Adipocyte (in vitro differentiated cells): ENCODE measurements around the gene KRT78.
A peak's percentile ranks its signal among the peaks of the same experiment; 100 is the strongest.

Experiments
- DNase-seq: peaks from one replicate; pipeline ENCODE4 v3.0.0-alpha.2; 2015; ENCODE audit warnings: low read depth
- H3K27me3 ChIP-seq: replicated peaks from 2 replicates; pipeline ENCODE4 v1.7.0; 2013; ENCODE audit warnings: mild to moderate bottlenecking, low read length, moderate library complexity; ENCODE audit not compliant: control insufficient read depth, insufficient read depth
- H3K36me3 ChIP-seq: 2 replicates; pipeline ENCODE4 v1.7.0; 2013; ENCODE audit warnings: low read length, mild to moderate bottlenecking, moderate library complexity; ENCODE audit not compliant: control insufficient read depth, insufficient read depth, severe bottlenecking
- H3K4me1 ChIP-seq: 2 replicates; pipeline ENCODE4 v1.7.0; 2013; ENCODE audit warnings: mild to moderate bottlenecking, low read length, moderate library complexity; ENCODE audit not compliant: control insufficient read depth, insufficient read depth
- H3K4me3 ChIP-seq: 2 replicates; pipeline ENCODE4 v1.7.0; 2013; ENCODE audit warnings: mild to moderate bottlenecking, low read length, moderate library complexity
- H3K9ac ChIP-seq: 2 replicates; pipeline ENCODE4 v1.7.0; 2013; ENCODE audit warnings: mild to moderate bottlenecking, low read length, moderate library complexity
- H3K9me3 ChIP-seq: 2 replicates; pipeline ENCODE4 v1.7.0; 2013; ENCODE audit warnings: mild to moderate bottlenecking, low read length, moderate library complexity; ENCODE audit not compliant: control insufficient read depth

Gene KRT78

GRCh38 chr12:52836042-52836466 is 12.7 kb downstream of the KRT78 start:
- peaks cover 38% of the 10 kb centered on the region for H3K4me1 ChIP-seq
- no peaks in the 10 kb centered on the region for H3K9me3 ChIP-seq
- H3K9ac ChIP-seq: no peak overlapping the region
- H3K36me3 ChIP-seq: no peaks in the 10 kb centered on the region
- DNase-seq: peak; percentile 42
- peaks cover 26% of the 10 kb centered on the region for H3K27me3 ChIP-seq
- no peak overlapping the region for H3K4me3 ChIP-seq

DNA sequence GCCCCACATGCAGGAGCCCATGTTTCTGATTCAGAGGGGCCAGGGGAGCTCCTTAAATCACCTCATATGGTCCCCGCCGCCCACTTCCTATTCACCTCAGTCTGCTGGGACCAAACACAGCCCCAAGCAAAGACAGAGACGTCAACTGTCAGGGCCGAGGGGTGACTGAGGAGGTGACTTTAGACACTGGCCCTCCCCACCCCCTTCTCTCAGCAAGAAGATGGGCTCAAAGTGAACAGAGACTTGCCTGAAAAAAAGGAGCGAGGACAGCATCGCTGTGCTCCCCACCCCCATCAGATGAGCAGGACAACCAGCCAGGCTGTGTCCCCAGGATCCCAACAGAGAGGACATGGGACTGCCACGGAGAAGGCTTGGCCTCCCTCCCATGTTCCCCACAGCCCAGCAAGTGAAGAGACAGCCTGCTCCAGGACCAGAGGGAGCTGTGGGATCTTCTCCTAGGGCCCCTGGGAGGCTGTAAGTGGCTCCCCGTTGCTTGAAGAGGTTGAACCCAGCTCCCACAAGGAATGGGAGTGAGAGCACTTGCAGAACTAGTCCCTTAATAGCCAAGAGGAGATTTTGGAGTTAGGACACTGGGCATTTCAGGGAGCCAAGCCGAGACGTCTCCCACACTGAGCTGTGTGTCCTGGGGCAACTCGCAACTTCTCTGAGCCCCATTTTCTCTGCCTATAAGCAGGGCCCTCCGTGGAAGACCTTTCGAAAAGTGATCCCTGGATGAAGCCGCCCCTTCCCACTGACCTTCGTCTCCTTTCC is 13.3 kb downstream of the KRT78 start:
- no peaks in the 10 kb centered on the region for H3K9me3 ChIP-seq
- no peaks in the 10 kb centered on the region for H3K36me3 ChIP-seq
- H3K4me3 ChIP-seq: no peak overlapping the region
- peaks cover 41% of the 10 kb centered on the region for H3K4me1 ChIP-seq
- no peak for DNase-seq
- H3K27me3 ChIP-seq: peaks cover 22% of the 10 kb centered on the region
- H3K9ac ChIP-seq: no peak overlapping the region

GRCh38 chr12:52834727-52835001 is 14.1 kb downstream of the KRT78 start:
- no peaks in the 10 kb centered on the region for H3K9me3 ChIP-seq
- H3K9ac ChIP-seq: no peak overlapping the region
- no peak overlapping the region for H3K4me3 ChIP-seq
- DNase-seq: no peak
- peaks cover 47% of the 10 kb centered on the region for H3K4me1 ChIP-seq
- no peaks in the 10 kb centered on the region for H3K36me3 ChIP-seq
- H3K27me3 ChIP-seq: peaks cover 16% of the 10 kb centered on the region

GRCh38 chr12:52833922-52834726 is 14.7 kb downstream of the KRT78 start, which contains the start of gene KRT79:
TSS of gene KRT79 (minus strand) at chr12:52834311. CDS start at chr12:52834260, 51 bp downstream.
- peaks cover 11% of the 10 kb centered on the region for H3K27me3 ChIP-seq
- H3K36me3 ChIP-seq: no peaks in the 10 kb centered on the region
- DNase-seq: no peak
- H3K9ac ChIP-seq: no peak within 1 kb of the TSS
- H3K4me1 ChIP-seq: peaks cover 49% of the 10 kb centered on the region
- no peak within 1 kb of the TSS for H3K4me3 ChIP-seq
- H3K9me3 ChIP-seq: no peaks in the 10 kb centered on the region

- Histone ChIP-seq H3K27me3 (peaks cover 2% of the 10 kb centered on the region), H3K9ac (no peak overlapping the region), H3K4me1 (peaks cover 58% of the 10 kb centered on the region), H3K4me3 (no peak overlapping the region), H3K9me3 (no peaks in the 10 kb centered on the region), H3K36me3 (no peaks in the 10 kb centered on the region)
- DNase-seq: no peak
Measured at GRCh38 chr12:52832985-52833905, 15.5 kb downstream of the KRT78 start.

DNA sequence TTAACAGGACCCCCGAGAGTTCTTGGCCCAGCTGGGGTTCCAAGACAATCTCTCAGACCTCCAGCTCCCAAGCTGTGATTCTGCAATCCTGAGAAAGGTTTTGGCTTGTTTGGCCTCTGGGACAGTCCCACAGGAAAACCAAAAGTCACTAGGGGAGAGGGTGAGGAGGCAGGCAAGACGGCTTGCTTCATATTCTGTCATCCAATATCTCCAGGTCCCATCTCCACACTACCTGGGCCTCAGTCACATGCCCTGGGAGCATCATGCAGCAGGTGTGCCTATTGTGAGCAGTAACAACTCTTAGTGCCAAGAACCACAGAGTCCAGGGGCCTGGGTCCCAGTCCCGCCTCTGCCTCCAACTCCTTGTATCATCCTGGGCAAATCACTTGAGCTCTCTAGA is 16.3 kb downstream of the KRT78 start:
- H3K4me3 ChIP-seq: no peak overlapping the region
- no peaks in the 10 kb centered on the region for H3K9me3 ChIP-seq
- H3K27me3 ChIP-seq: no peaks in the 10 kb centered on the region
- no peak for DNase-seq
- peak overlapping the region; percentile 1 for H3K9ac ChIP-seq
- H3K4me1 ChIP-seq: peaks cover 61% of the 10 kb centered on the region
- H3K36me3 ChIP-seq: no peaks in the 10 kb centered on the region

- no peaks in the 10 kb centered on the region for H3K36me3 ChIP-seq
- no peak overlapping the region for H3K9ac ChIP-seq
- DNase-seq: no peak
- H3K9me3 ChIP-seq: no peaks in the 10 kb centered on the region
- no peak overlapping the region for H3K4me3 ChIP-seq
- H3K27me3 ChIP-seq: no peaks in the 10 kb centered on the region
- peaks cover 54% of the 10 kb centered on the region for H3K4me1 ChIP-seq
Measured at GRCh38 chr12:52831251-52831650, 17.5 kb downstream of the KRT78 start.

- H3K9ac ChIP-seq: no peak overlapping the region
- H3K36me3 ChIP-seq: no peaks in the 10 kb centered on the region
- no peaks in the 10 kb centered on the region for H3K27me3 ChIP-seq
- no peak overlapping the region for H3K4me3 ChIP-seq
- peaks cover 45% of the 10 kb centered on the region for H3K4me1 ChIP-seq
- DNase-seq: no peak
- no peaks in the 10 kb centered on the region for H3K9me3 ChIP-seq
Measured at GRCh38 chr12:52829986-52830770, 18.6 kb downstream of the KRT78 start.

DNA sequence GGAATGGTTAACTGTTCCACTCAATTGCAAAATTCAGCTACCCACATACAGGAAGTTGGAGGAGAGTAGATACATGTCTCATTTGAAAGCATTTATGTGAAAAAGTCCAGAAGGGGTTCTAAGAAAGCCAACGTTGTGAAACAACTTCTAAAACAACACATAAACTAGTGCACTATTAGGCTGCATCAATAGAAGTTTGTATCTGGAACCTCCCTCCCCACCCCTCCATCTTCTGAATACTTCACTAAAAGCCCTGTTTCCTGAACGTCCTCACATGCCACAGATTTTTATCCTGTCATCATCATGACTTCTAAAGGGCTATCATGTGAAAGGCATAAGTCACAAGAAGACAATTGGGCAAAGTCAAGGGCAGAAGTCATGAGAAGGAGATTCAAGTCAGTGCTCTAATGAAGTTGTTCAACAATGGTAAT is 20.2 kb downstream of the KRT78 start:
- H3K36me3 ChIP-seq: no peaks in the 10 kb centered on the region
- H3K9ac ChIP-seq: no peak overlapping the region
- peak; percentile 40 for DNase-seq
- peak overlapping the region; percentile 2 for H3K4me3 ChIP-seq
- H3K27me3 ChIP-seq: no peaks in the 10 kb centered on the region
- H3K4me1 ChIP-seq: peaks cover 45% of the 10 kb centered on the region
- H3K9me3 ChIP-seq: no peaks in the 10 kb centered on the region

- DNase-seq: no peak
- H3K4me3 ChIP-seq: no peak overlapping the region
- H3K9ac ChIP-seq: no peak overlapping the region
- H3K9me3 ChIP-seq: no peaks in the 10 kb centered on the region
- H3K36me3 ChIP-seq: no peaks in the 10 kb centered on the region
- H3K4me1 ChIP-seq: peaks cover 45% of the 10 kb centered on the region
- H3K27me3 ChIP-seq: no peaks in the 10 kb centered on the region
Measured at GRCh38 chr12:52828156-52828555, 20.6 kb downstream of the KRT78 start.
